ENCODE data around the gene DIPK1A. TPM values are rescaled to one million over a fixed set of nuclear protein-coding genes. Genes with fewer than 3 reads are reported as not detected.

The DIPK1A gene
- total RNA-seq, 4 donors from 2014 or later, result 11.7 to 17.5 (median 15.1) TPM

- no peaks in the 10 kb centered on the region for H3K9me3 ChIP-seq
- H3K4me1 ChIP-seq, result no peaks in the 10 kb centered on the region
- H3K27ac ChIP-seq, result no peak overlapping the region
- H3K4me3 ChIP-seq (replicated peaks in 1 of 3), result no peak overlapping the region
- no peak for DNase-seq
- H3K36me3 ChIP-seq, result no peaks in the 10 kb centered on the region
- TF ChIP-seq POLR2A (IDR thresholded peaks at IDR 0.05), result no peak
- TF ChIP-seq CTCF (IDR thresholded peaks at IDR 0.05), result peak in 1 of 6 experiments; percentile 4
- H3K27me3 ChIP-seq, result no peaks in the 10 kb centered on the region
- intact Hi-C loops (cut with DNase I), result no loop called here
These were observed 33.4 kb downstream of the DIPK1A start for GRCh38 chr1:92927870-92928269.

DNA sequence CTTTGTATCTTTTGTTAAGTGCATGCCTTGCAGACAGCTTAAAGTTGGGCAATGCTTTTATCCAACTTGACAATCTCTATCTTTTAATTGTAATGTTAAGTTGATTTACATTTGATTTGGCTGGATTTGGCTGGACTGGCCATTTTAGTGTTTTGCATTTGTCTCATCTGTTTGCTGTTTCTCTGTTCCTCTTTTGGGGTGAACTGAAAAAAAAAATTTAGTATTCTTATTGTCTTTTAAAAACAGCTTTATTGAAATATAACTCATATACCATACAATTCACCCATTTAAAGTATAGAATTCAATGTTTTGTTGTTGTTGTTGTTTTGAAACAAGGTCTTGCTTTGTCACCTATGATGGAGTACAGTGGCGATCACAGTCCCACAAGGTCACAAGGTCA is 34.4 kb downstream of the DIPK1A start:
- Histone ChIP-seq H3K9me3 (no peaks in the 10 kb centered on the region), H3K4me3 (replicated peaks in 1 of 3) (no peak overlapping the region), H3K27me3 (no peaks in the 10 kb centered on the region), H3K36me3 (no peaks in the 10 kb centered on the region), H3K27ac (no peak overlapping the region), H3K4me1 (no peaks in the 10 kb centered on the region)
- no peak for DNase-seq
- intact Hi-C loops (cut with DNase I), result no loop called here
- WGBS, 2 donors, result 98 to 100% methylated on average over 1 of the region's 1 CpG
- TF ChIP-seq POLR2A (IDR thresholded peaks at IDR 0.05) (no peak), CTCF (IDR thresholded peaks at IDR 0.05) (no peak)

- Histone ChIP-seq H3K4me3 (replicated peaks in 1 of 3) (no peak overlapping the region), H3K36me3 (no peaks in the 10 kb centered on the region), H3K27me3 (no peaks in the 10 kb centered on the region), H3K9me3 (no peaks in the 10 kb centered on the region), H3K4me1 (no peaks in the 10 kb centered on the region), H3K27ac (no peak overlapping the region)
- WGBS, 2 donors, result 92 to 94% methylated on average over 9 of the region's 9 CpGs
- intact Hi-C loops (cut with DNase I), result no loop called here
- TF ChIP-seq CTCF (IDR thresholded peaks at IDR 0.05), result no peak
- TF ChIP-seq POLR2A (IDR thresholded peaks at IDR 0.05), result no peak
- DNase-seq, result no peak
These were observed 36.8 kb downstream of the DIPK1A start for GRCh38 chr1:92924501-92924900.

DNA sequence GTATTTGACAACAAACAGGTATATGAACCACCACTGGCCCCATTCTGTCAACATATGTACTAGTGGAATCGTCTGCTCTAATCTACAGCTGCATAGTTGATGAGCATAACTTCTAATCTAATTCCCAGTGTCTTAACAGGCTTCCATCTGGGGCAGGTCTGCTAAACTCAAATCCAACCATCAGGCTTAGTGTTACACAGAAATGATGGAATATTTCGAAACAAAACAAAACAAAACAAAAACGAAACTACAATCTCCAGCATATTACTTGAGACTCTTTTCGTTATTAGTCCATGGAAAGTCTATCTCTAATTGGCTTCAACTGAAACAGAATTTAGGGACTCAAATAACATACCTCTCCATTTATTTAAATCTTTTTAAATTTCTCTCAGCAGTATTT is 37.6 kb downstream of the DIPK1A start:
- H3K9me3 ChIP-seq, result no peaks in the 10 kb centered on the region
- TF ChIP-seq CTCF (IDR thresholded peaks at IDR 0.05), result no peak
- no peak for TF ChIP-seq POLR2A (IDR thresholded peaks at IDR 0.05)
- H3K4me1 ChIP-seq, result no peaks in the 10 kb centered on the region
- H3K27ac ChIP-seq, result no peak overlapping the region
- intact Hi-C loops (cut with DNase I), result no loop called here
- no peaks in the 10 kb centered on the region for H3K27me3 ChIP-seq
- no peaks in the 10 kb centered on the region for H3K36me3 ChIP-seq
- 88 to 93% methylated on average over 4 of the region's 4 CpGs for WGBS, 2 donors
- DNase-seq, result no peak
- H3K4me3 ChIP-seq (replicated peaks in 1 of 3), result no peak overlapping the region

DNA sequence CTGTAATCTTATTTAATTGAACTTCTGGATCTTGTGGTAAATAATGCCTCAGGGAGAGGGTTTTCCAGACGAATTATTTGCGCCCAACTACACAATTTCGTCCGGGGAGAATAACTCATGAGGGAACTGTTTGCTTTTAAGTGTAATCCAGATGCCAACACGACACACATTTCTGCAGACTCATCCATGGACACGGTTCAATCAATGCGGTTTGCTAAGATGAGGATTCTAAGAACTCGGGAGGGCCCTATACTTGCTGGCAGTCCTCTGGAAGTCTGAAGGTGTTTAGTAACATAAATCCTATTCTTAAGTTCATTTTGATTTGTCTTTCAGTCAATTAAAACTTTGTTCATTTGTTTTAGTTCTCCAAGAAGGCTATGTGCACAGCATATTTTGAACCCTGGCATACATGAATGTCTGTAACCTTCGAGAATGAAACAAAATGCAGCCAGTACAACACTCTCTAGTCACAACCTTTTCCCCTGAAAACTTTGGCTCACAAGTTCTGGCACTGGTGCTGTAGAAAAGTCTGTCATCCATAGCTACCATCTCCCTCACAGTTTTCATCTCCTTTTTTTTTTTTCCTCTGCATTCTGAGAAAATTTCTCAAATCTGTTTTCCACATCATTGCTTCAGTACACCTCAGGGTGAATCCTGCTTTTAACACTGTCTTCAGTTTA is 38.8 kb downstream of the DIPK1A start:
- Histone ChIP-seq H3K9me3 (no peaks in the 10 kb centered on the region), H3K27ac (no peak overlapping the region), H3K4me1 (no peaks in the 10 kb centered on the region), H3K27me3 (no peaks in the 10 kb centered on the region), H3K4me3 (replicated peaks in 1 of 3) (no peak overlapping the region), H3K36me3 (no peaks in the 10 kb centered on the region)
- DNase-seq, result peak in 1 of 2 donors; percentile 10
- WGBS, 2 donors, result 61 to 65% methylated on average over 9 of the region's 9 CpGs
- TF ChIP-seq CTCF (IDR thresholded peaks at IDR 0.05) (no peak), POLR2A (IDR thresholded peaks at IDR 0.05) (no peak)
- intact Hi-C loops (cut with DNase I), result no loop called here

All from thyroid gland (tissue), 4 donors.